ENCODE measurements around the gene ABLIM1.

DNA sequence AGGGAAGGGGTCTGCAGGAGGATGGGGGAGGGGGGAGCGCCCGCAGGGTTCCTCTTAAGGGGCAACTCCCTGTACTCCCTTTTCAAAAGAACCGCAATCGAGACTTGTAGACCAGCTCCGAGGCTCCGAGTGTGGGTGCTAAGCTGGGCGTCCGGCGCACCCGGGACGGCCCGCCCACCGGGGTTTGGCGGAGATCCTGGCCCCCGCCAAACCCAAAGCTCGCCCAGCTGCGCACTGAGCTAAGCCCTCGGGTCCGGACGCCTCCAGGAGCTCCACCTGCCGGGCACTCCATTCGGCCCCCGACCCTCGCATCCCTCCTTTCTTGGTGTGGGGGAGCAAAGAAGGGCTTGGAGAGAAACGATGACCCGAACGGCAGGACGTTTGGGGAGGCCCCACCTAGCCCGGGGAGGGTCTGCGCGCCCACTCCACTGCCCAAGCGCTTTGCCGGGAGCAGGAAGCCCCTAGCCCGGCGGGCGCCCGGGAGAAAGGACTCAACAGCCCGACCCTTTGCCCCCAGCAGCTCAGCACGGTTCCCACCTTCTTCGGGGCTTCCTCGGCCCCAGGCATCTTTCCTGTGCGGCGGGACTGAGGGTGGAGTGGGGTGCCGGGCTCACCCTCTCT lies 254.4 kb downstream of the ABLIM1 start:
- no peak for TF ChIP-seq ELF4 (IDR thresholded peaks at IDR 0.05)
- no peak for TF ChIP-seq FOXK2 (IDR thresholded peaks at IDR 0.05)
- TF ChIP-seq NFRKB (IDR thresholded peaks at IDR 0.05) = no peak
- TF ChIP-seq CTBP1 (IDR thresholded peaks at IDR 0.05; ENCODE audit: borderline replicate concordance) = no peak
- TF ChIP-seq SP1 (IDR thresholded peaks at IDR 0.05) = no peak
- no peak for TF ChIP-seq SUZ12 (IDR thresholded peaks at IDR 0.05)
- no peak for TF ChIP-seq FOXM1 (IDR thresholded peaks at IDR 0.05; ENCODE audit: borderline replicate concordance)
- TF ChIP-seq BHLHE40 (IDR thresholded peaks at IDR 0.05; ENCODE audit: borderline replicate concordance) = no peak
- TF ChIP-seq ZNF384 (IDR thresholded peaks at IDR 0.05) = no peak
- TF ChIP-seq FOXA1 (IDR thresholded peaks at IDR 0.05) = no peak
- TF ChIP-seq TARDBP (IDR thresholded peaks at IDR 0.05) = no peak
- TF ChIP-seq, protein P1, sequence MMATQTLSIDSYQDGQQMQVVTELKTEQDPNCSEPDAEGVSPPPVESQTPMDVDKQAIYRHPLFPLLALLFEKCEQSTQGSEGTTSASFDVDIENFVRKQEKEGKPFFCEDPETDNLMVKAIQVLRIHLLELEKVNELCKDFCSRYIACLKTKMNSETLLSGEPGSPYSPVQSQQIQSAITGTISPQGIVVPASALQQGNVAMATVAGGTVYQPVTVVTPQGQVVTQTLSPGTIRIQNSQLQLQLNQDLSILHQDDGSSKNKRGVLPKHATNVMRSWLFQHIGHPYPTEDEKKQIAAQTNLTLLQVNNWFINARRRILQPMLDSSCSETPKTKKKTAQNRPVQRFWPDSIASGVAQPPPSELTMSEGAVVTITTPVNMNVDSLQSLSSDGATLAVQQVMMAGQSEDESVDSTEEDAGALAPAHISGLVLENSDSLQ (IDR thresholded peaks at IDR 0.05) = no peak

Data from HEK293T (cell line).